ENCODE data around the gene COL8A2.

Gene COL8A2

DNA sequence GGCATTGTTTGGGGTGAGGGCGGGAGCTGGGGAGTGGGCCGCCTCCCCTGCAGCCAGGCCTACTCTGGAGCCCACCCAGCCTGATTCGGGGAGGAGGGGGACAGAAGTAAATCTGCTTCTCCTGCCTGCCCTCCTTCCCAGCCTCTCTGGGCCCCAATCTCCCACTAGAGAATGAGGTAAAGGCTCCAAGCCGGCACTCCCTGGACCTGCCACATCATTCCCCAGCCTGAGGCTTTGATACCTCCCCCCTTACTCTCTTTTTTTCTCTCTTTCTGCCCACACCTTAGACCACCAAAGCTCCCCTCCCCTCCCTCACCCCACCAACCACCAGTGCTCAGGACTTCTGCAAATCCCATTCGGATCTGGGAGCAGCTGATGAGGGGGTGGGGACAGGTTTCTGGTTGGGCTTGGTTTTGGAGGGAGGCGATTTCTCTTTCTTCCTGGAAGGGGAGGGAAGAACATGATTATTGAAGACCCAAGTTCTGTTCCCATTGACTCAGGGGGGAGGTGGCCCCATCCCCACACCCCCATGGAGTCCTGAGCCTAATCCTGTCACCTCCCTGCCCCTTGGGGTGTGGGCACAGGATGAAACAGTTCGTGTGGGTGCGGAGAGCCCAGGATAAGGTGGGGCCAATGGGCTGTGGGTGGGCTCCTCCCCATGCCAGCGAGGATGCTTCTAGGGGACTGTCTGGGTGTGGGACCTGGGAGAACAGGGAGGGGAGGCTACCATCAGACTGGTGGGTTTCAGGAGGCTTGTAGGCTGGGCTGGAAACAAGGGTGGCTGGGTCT is 32.3 kb upstream of the COL8A2 start:
- no peak for DNase-seq

DNA sequence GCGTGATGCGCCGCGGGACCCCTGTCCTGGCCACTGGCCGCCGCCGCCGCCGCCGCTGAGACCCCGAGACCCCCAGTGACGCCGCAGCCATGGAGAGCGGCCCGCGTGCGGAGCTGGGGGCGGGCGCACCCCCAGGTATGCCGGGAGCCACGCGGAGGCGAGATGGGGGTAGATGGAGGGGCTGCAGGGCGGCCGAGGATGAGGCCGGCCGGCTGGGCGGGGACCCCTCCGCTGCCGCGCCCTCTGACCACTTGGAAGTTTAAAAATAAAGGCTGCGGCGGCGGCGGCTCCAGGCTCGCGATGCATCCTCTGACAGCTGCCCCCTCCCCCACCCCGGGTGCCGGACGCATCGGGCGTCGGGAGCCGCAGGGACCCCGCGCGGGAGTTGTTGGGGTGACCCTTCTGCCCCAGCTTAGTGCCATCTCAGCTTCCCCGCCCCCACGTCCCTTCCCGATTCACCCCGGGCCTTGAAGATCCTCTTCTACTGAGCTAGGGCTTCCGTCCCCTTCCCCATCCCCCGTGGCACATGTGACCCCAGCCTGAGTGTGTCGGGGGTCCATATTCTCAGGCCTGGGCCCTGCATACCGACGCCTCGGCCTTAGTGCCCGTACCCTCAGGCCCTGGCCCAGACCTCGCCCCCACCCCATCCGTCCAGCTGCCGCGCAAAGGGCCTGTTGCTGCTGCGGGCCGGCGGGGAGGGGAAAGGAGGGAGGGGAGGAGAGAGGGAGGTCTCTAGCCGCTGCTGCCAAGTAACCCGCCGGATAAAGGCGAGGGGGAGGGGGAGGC is 31.5 kb upstream of the COL8A2 start:
- no peak for DNase-seq

DNA sequence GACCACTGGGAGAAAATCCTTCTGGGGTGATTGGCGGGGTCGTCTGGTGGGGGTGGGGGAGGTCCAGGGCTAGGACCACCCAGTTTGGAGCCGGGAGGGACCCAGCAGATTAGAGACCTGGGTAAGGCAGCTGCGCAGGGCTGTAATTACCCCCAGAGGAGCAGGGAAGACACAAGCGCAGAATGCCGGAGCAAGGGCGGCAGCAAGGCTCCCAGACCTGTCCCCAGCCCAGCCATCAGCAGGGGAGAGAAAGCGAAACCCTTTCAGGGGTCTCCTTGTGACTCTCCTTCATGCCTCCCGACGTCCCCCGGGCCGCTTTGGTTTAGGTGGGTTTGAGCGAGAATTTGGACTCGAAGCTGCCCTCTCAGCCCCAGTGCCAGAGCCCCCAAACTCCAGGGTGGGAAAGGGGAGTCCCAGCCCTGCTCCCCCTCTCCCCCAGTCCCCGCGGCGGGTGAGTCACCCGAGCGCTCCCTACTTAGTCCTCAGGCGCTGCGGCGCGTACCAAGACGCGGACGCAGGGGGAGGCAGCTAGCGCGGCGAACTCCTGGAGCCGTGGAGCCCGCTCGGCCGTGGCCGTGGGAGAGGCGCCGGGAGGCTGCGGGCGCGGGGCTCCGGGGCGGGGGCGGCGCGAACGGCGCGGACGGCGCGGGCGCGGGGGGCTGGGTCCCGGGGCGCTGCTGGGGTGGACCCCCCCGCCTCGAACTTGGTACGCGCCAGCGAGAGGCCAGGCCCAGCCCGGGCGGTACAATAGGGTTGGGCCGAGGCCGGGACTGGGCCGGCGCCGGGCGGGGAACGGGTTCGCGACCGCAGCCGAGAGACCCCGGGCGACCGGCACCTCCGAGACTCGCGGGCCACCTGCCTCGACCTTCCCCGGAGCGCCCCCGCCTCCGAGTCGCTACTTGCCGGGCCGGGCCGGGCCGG is 30.6 kb upstream of the COL8A2 start, which contains the start of gene MAP7D1:
Gene MAP7D1 (plus strand): TSS at position 753 of the 921 bp plus-strand sequence. CDS start 258 bp downstream, outside the sequence.
- DNase-seq: peak; percentile 62

DNA sequence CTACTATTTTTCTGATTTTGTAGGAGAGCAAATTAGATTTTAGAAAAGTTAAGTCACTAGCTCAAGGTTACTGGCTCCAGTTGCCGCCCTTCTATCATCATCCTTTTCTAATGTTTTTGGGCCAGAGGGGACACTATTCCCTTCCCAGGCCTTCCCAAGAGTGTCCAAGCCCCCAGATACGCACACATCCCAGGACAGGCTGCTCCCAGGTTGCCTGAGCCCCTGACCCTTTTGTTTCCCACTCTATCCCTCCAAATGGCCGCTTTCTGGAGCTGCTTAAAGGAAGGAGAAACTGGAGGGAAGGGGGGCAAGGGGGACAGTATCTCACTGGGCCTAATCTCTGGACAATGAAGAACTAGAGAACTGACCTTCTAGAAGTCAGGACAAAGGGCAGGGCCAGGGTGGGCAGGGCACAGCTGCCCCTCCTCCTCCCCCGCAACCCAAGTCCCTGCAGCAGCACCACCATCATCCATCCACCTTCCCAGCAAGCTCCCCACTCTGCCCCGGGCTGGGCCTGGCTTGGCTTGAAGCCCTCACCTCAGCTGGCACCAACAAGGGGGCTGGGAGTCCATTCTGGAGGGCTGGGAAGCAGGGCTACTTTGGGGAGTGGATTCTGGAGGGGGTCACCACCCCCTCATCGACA is 29.9 kb upstream of the COL8A2 start:
- DNase-seq: no peak

DNA sequence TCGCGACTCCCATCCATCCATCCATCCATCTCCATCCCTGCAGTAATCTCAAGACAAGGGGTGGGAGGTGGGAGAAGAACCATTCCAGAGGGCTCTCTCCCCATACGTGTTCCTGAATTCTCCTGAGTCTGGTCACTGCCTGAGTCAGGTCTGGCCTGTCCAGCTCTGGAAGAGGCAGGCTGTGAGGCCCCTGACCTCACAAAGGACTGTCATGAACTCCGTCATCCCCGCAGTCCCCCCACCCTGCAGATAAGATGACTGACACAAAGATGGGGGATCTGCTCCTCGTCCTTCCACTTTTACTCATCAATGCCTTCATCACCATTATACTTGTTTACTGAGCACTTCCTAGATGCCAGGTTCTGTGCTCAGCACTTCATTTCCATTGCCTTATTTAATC is 29.3 kb upstream of the COL8A2 start:
- no peak for DNase-seq

DNA sequence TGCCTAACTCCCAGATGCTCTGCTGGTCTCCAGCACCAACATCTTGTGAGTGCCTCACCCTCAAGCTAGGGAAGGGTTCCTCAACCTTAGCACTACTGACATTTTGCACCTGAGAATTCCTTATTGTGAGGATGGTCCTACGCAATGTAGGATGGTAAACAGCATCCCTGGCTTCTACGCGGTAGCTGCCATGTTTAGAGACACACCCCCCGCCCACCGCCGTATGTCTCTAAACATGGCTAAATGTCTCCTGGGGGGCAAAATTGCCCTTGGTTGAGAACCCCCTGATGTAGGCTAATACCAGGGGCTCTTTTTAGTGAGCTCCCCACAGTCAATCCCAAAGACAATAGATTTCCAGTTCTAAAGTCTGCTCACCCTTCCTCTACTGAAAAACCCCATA is 28.5 kb upstream of the COL8A2 start:
- no peak for DNase-seq

DNA sequence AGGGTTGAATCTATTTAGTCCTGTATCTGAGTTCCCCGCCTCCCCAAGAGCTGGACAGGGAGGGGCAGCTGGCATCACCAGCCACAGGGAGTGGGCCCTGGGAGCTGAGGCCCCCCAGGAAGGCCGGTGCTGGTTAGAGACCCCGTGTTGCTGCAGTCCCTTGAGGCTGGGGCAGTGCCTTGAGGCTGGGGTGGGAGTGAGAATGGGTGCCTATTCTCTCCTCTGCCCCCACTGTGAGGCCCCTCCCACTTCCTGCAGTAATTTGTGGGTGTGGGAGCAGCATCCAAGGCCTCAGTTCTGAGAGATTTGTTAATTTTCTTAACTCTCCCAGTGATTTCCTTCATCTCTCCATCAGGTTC is 26.8 kb upstream of the COL8A2 start:
- DNase-seq: no peak

DNA sequence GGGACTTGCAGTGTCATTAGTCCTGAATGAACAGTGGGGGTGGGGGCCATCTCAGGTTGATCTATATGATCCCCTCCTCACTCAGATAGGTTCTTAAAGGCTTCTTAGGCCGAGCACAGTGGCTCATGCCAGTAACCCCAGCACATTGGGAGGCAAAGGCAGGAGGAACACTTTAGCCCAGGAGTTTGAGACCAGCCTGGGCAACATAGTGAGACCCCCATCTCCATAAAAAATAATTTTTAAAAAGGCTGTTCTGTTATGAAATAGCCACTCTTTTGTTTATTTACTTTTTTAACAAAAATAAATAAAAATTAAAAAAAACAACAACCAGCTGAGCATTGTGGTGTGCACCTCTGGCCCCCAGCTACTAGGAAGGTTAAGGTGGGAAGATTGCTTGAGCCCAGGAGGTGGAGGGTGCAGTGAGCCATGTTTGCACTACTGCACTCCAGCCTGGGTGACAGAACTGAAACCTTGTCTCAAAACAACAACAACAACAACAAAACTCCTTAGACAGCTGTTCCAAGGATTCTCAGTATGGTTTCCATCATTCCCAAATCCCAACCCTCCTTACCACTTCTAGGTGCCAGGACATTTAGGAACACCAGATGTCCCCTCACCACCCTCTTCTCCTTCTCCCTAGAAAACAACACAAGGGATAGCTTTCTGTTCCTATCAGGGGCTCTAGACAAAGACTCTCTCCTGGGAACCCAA is 26.3 kb upstream of the COL8A2 start:
- no peak for DNase-seq

DNA sequence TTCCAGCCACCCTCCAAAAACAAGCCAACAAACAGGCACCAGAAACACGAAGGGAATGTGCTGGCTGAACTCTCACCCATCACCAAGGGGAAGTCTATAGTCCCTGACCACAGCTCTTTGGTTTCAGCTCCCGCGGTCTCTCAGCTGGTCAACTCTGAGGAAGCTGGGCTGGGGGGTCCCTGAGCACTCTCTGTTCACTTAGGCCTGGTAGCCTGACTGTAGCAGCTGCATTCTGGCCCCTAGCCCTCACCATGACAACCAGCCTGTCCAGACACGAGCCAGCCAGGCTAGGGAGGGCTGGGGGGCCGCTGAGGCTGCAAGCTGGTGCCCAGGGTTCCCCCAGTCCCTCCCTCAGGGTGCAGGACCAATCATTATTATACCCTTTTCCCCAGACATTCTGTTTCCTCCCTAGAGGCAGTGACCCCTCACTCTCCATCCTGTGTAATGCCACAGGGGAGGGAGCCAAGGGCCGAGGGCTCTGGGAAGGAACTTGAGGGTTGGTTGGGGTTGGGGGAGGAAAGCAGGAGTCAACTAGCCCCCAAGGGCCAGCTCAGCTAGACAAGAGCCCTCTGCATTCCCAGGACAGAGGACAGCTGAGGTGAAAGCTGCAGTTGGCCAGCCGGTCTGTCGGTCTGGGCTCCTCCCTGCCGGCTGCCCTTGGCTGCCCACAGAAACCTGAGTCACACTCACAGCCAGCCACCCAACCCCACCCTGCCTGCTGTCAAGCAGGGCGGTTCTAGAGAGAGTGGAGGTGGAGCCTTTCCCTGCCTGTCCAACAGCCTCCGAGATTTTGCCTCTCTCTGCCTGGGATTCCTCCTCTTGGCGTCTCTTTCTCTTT is 25.5 kb upstream of the COL8A2 start:
- DNase-seq: peak; percentile 83

DNA sequence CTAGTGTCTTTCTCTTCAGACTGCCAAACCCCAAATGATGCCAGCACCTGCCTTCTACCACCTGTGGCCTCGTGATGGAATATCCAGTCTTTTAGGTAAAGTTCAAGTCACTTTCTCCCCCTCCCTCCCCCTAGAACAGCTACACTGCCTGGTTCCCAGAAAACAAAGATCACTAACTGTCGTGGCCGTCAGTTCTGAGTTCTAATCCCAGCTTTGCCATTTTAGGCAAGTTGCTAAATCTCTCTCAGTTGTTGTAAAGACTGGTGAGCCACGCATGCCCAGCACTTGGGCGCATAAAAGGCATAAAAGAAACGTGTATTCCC is 24.9 kb upstream of the COL8A2 start:
- no peak for DNase-seq

DNA sequence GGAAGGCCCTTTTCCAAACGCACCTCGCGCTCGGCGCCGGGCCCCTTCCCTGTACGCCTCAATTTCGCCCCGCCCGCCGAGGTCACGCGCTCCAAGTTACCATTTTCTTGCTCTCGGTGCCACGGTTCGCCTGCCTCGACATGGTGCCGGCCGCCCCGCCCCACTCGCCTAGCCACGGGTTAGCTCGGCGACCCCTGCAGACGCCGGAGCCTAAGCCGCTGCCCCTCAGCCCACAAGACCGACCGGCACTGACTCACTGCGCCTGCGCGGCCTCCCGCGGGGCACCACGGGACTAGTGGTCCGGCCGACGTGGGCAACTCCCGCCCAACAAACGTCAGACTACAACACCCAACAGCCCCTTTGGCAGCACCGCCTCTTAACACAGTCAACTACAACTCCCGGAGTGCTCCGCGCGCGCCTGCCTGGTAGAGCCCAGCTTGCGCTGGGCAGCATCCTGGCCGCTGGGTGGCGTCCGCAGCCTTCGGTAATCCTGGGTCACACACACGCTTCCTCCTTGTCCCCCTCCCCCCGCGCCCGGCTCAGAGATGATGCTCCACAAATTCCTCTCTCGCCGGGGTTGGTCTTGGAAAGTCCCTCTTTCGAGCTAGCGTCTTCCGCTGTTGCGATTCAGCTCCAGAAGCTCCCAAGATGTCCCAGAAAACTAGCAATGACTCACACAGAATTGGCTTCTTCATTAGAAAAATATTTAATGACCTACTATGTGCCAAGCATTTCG is 24.4 kb upstream of the COL8A2 start, which contains the start of gene TRAPPC3:
Gene TRAPPC3 (minus strand): TSS at position 250 of the 736 bp plus-strand sequence. CDS start 108 bp downstream, at position 142.
- DNase-seq: peak; percentile 99

DNA sequence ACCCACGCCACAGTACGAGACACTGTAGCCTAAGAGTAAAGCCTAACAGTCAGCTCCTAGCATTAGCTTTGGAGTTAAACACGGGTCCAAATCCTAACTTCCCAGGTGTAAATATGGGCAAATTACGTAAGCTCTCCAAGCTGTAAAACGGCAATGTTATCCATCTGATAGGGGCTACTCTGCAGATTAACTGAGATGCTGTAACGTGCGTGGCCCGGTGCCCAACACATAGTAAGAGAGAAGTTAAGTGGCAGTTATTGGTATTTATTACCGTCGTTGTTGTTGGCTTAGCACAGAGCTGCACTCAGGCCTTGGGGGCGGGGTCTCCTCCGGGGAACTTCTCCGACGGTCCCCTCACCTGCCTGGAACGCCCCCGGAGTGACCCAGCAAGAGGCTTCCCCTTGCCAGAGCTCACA is 23.8 kb upstream of the COL8A2 start:
- no peak for DNase-seq

DNA sequence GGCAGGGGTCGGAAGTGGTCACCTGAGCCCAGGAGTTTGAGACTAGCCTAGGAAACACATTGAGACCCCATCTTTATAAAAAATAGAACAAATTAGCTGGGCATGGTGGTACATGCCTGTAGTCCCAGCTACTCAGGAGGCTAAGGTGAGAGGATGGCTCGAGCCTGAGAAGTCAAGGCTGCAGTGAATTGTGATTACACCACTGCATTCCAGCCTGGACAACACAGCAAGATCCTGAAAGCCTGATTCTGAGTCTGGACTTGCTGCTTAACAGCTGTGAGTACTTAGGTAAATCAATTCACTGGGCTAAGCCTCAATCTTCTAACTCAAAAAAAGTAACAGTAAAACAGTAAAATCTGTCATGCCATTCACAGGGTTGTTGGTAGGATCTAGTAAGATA is 19.4 kb upstream of the COL8A2 start:
- no peak for DNase-seq

DNA sequence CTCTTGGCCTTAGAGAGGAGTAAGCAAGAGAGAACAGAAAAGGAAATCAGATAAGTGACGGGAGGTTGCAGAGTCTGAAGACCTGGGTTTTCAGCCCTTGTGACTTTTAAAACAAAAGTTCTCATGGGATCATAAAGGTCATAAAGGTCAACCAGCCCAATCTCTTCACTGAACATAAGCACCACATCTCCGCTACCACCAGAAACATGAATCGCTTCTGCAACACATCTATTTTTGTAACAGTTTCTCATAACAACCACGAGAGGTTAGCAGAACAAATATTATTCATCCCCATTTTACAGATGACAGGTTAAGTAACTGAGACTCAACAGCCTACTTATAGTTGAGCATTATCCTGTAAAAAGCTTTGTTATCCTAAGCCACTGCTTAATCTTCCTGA is 18.4 kb upstream of the COL8A2 start:
- DNase-seq: no peak

DNA sequence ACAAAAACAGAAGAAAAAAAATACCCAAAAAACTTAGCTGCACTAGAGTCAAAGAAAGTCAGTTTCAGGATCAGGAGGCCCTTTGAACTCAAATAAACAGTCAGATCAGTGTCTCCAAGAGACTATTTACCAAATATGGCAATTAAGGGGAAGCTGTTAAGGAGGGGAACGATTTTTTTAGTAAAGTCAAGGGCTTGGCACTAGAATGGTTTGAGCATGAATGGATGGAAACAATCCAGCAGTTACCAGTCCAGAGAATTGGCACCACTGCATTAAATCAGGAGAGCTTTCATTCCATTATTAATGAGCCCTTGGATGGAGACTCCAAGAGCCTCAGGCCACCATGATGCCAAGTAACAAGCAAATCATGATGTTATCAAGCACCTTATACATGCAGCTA is 17.1 kb upstream of the COL8A2 start:
- no peak for DNase-seq

DNA sequence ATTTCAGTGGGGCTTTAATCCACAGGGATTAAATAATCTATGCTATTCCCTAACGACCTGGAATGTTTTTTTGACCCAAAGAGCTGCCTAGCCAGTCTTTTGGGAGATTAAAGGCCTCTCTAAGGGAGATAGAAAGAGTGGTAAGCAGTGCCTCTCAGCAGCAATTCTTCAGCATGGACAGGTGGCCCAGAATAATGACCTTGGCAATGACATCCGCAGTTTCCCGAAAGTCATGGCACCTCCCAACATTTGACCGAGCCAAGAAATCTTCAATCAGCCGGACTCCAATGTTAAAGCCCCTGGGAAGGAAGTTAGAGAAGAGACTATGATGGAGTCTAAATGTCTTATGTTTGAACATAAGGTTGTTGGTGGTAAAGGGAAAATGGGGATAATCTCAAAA is 14.5 kb upstream of the COL8A2 start:
- DNase-seq: no peak

DNA sequence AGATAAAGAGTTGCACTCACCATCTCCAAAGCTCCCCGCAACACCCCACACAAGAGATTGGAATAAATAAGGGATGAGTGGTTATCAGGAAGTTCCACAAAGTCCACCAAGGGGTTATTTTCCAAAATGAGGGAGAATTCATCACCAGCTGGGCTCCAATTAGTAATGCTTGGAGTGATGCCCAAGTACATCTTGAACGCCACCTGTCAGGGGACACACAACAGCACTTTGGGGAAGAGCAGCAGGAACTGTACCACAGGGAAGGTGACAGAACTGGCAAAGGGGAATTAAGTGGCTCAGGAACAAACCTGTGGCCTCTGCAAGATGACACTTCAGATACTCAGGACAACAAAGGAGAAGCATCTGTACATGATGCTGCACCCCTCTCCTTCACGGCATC is 12.8 kb upstream of the COL8A2 start:
- peak; percentile 81 for DNase-seq

DNA sequence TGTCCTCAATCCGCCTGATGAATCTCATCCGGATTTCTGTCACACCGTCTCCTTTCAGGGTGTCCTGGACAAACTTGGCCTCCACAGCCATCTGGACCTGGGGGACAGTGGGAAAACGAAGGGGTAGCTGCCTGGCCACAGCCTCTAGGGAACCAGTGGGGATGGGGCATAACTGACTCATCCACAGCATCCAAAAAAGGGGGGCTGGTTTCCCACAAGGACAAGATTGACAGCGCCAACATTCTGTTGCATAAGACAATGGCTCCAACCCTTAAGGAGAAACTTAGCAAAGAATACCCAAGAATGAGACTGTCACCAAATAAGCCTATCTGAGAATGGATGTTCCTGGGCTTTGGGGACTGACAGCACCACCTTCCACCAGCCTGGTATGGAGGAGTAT is 12.2 kb upstream of the COL8A2 start:
- no peak for DNase-seq

DNA sequence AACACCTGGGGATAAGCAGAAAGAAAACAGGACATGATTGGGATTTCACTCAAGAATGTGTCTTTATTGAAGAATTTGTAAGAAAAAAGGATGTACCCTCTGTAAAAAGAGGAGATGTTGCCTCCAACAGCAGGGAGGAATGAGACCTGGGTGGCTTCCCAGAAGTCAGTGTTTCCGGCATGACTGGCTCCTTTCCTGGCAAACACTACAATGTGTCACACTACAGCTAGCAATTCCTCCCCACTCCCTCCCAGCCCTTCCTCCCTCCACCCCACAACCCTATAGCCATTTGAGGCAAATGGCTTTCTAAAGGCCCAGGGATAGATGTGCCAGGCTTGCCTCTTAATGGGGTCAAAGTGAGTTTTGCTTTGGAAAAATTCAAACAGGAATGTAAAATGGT is 11.5 kb upstream of the COL8A2 start:
- DNase-seq: no peak

DNA sequence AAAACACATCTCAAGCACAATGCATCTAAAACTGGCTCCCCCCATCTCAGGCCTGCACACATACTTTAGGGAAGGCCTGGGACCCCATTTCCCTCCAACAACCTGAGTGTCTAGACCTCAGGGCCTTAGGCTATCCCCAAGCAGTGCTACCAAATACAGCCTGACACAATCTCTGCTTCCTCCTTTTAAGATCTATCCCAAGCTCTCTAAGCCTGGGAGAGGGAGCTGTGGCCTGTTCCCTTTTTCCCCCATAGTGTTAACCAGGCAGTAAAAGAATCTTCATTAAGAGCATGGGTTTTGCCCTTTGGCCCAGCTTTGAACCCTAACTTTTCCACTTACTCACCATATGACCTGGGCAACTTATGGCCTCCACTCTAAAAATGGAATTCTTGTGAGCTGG is 10.8 kb upstream of the COL8A2 start:
- DNase-seq: no peak

DNA sequence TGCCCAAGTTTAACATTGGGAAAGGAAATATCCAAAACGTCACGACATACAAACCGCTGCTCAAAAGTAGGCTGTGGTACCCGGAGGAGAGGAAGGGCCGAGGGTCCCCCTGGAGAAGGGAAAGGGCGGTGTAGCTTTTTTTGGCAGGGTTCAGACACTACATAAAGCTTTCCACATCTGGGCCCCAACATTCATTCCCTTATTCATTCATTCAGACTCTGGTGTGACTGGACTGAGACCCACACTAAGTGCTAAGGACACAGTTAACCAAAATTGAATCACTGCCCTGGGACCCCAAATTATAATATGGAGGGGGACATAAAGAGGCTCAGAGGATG is 10.3 kb upstream of the COL8A2 start:
- no peak for DNase-seq
